Measurements from ENCODE around the gene TBC1D3I. TPM values are rescaled to one million over a fixed set of nuclear protein-coding genes. Genes with fewer than 3 reads are reported as not detected.

The TBC1D3I gene
- total RNA-seq, 1 donor from 2014 or later: 0.62 TPM

GRCh38 chr17:36205637-36206485 lies 58.5 kb downstream of the TBC1D3I start:
- DNase-seq: no peak

- no peak for DNase-seq
Observed at GRCh38 chr17:36204724-36205500, 59.5 kb downstream of the TBC1D3I start.

Small RNA genes within 50 kb of the gene (small RNA-seq; reads per million reads assigned to genes)
- gene AC243829.3: not detected
- gene AC243829.6: not detected
- not detected for gene RF00019

Other genes starting within 250 kb of the TBC1D3I start
- gene CCL23, start 246.6 kb downstream of the TBC1D3I start, total RNA-seq: not detected
- gene CCL18, start 200.3 kb downstream of the TBC1D3I start, total RNA-seq: not detected
- gene CCL3, start 174.4 kb downstream of the TBC1D3I start, total RNA-seq: 7.2 TPM
- 4.1 TPM for gene CCL4, start 160.7 kb downstream of the TBC1D3I start, total RNA-seq
- 1.9 TPM for gene TBC1D3B, start 87.9 kb downstream of the TBC1D3I start, total RNA-seq
- 4.8 TPM for gene CCL3L1, start 67.8 kb downstream of the TBC1D3I start, total RNA-seq
- 17.3 TPM for gene CCL4L2, start 53.5 kb downstream of the TBC1D3I start, total RNA-seq
- gene TBC1D3G, start 59.3 kb upstream of the TBC1D3I start, total RNA-seq: not detected
- gene TBC1D3H, start 123.9 kb upstream of the TBC1D3I start, total RNA-seq: not detected
- 44.6 TPM for gene ZNHIT3, start 222.1 kb upstream of the TBC1D3I start, total RNA-seq

Measured in occipital lobe (tissue), 3 donors.